ENCODE measurements around the gene ATP8A2. TPM values are rescaled to one million over a fixed set of nuclear protein-coding genes. Genes with fewer than 3 reads are reported as not detected.

Gene ATP8A2
- total and polyA plus RNA-seq, 10 of the 15 experiments (the other 5 are each of a cell fraction or from before 2014, with no cell fraction given): 0.01 to 0.04 (median 0.04) TPM; not detected in 7

- H3K36me3 ChIP-seq (ENCODE audit: control insufficient read depth in 2 of 2, insufficient read depth in 2 of 2, low read length in 1 of 2): no peaks in the 10 kb centered on the region
- in situ Hi-C loops (cut with MboI) (no loop called here), intact Hi-C loops (cut with micrococcal nuclease; ENCODE audit: unreplicated experiment) (no loop called here)
- POLR2A ChIA-PET: no interaction called here
- no peaks in the 10 kb centered on the region for H3K4me1 ChIP-seq (ENCODE audit: control insufficient read depth, insufficient read depth, low read length)
- ATAC-seq: no peak
- H2AFZ ChIP-seq (ENCODE audit: control insufficient read depth, low read depth, low read length): no peak overlapping the region
- H3K79me2 ChIP-seq (ENCODE audit: control insufficient read depth, insufficient read depth, low read length): no peaks in the 10 kb centered on the region
- TF ChIP-seq NBN (IDR thresholded peaks at IDR 0.05): no peak
- no peak for TF ChIP-seq MTA3 (IDR thresholded peaks at IDR 0.05; ENCODE audit: borderline replicate concordance, low read length)
- TF ChIP-seq CUX1 (IDR thresholded peaks at IDR 0.05; ENCODE audit: insufficient replicate concordance, low read depth, low read length): no peak
- TF ChIP-seq TAF1 (IDR thresholded peaks at IDR 0.05; ENCODE audit: borderline replicate concordance, low read depth, low read length): no peak
- no peak for TF ChIP-seq SMARCA5 (IDR thresholded peaks at IDR 0.05)
- no peak for TF ChIP-seq ZBTB11 (CRISPR knock-in tag; IDR thresholded peaks at IDR 0.05)
- TF ChIP-seq SKIL (IDR thresholded peaks at IDR 0.05; ENCODE audit: low read depth, poor library complexity, severe bottlenecking): no peak
- TF ChIP-seq PAX5 (IDR thresholded peaks at IDR 0.05; ENCODE audit: borderline replicate concordance, low read depth, low read length): no peak
- no peak overlapping the region for H3K4me3 ChIP-seq
- H3K27ac ChIP-seq (ENCODE audit: control insufficient read depth, insufficient read depth): no peak overlapping the region
- no peaks in the 10 kb centered on the region for H4K20me1 ChIP-seq (ENCODE audit: control insufficient read depth, insufficient read depth)
- SMC1A ChIA-PET (ENCODE audit: uncharacterized antibody, unreplicated experiment): no interaction called here
- H3K4me2 ChIP-seq (ENCODE audit: control insufficient read depth, insufficient read depth): no peak overlapping the region
- H3K9ac ChIP-seq (ENCODE audit: control insufficient read depth, insufficient read depth, low read length): no peak overlapping the region
- H3K27me3 ChIP-seq (replicated peaks in 1 of 2; ENCODE audit: control insufficient read depth in 2 of 2, insufficient read depth in 2 of 2, low read length in 1 of 2): peaks cover 1 to 3% of the 10 kb centered on the region in 2 experiments; a peak in 2 of 4 replicates
- CTCF ChIA-PET: no interaction called here
- FAIRE-seq: no peak
- RAD21 ChIA-PET (ENCODE audit: unreplicated experiment): no interaction called here
- 45% methylated on average over 7 of the region's 7 CpGs for WGBS (ENCODE audit: insufficient coverage, insufficient replicate concordance, low lambda C conversion rate, missing lambda C conversion rate)
- no peak for DNase-seq (ENCODE audit: low read depth, low spot score)
- no peaks in the 10 kb centered on the region for H3K9me3 ChIP-seq (replicated peaks; ENCODE audit: control insufficient read depth, insufficient read depth, low read length)
- no TSS peak for BruUV-seq (replicated peaks)
Measured at GRCh38 chr13:25453850-25454365, 82.1 kb downstream of the ATP8A2 start.

Data from GM12878 (cell line).